ENCODE data around the gene KDM6A.

KDM6A gene

DNA sequence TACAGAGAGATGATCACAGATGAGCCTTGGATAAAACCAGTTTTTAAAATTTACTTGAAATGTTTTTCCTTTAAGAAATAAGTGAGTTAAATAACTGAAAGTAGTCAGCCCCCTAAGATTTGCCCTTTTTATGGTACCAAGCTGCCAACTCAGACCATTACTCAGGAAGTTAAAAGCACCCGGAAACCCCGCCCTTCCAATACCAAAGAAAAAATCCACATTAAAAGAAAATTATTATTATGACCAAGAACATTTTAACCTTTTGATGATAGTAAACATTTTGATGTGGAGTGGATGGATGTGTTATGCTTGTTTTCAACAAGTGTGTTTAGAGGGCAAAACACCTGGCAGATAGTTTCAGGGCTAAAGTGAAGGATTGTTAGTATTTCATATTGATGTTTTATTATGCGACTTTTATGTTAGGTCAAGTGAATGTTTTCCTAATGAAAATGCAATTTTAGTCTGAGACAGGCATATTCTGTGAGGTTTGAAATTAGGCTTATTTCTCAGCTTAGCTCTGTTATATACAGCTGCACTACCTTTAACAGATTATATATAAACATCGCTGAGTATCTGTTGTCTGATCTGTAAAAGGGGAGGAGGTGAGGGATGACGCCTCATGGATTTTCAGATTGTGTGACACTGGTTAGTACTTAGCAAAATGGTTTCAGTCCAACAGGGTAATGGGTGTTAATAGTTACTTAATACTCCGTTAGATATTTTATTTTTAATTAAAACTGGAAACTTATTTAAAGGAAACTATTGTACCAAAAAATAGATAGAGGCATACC lies 89.0 kb downstream of the KDM6A start:
- no peak overlapping the region for H3K4me3 ChIP-seq (ENCODE audit: low read length)
- TF ChIP-seq, protein P1, sequence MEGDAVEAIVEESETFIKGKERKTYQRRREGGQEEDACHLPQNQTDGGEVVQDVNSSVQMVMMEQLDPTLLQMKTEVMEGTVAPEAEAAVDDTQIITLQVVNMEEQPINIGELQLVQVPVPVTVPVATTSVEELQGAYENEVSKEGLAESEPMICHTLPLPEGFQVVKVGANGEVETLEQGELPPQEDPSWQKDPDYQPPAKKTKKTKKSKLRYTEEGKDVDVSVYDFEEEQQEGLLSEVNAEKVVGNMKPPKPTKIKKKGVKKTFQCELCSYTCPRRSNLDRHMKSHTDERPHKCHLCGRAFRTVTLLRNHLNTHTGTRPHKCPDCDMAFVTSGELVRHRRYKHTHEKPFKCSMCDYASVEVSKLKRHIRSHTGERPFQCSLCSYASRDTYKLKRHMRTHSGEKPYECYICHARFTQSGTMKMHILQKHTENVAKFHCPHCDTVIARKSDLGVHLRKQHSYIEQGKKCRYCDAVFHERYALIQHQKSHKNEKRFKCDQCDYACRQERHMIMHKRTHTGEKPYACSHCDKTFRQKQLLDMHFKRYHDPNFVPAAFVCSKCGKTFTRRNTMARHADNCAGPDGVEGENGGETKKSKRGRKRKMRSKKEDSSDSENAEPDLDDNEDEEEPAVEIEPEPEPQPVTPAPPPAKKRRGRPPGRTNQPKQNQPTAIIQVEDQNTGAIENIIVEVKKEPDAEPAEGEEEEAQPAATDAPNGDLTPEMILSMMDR (IDR thresholded peaks at IDR 0.05; ENCODE audit: insufficient read depth, low read depth, low read length, missing control alignments) = no peak
- DNase-seq (ENCODE audit: low read depth) = no peak

DNA sequence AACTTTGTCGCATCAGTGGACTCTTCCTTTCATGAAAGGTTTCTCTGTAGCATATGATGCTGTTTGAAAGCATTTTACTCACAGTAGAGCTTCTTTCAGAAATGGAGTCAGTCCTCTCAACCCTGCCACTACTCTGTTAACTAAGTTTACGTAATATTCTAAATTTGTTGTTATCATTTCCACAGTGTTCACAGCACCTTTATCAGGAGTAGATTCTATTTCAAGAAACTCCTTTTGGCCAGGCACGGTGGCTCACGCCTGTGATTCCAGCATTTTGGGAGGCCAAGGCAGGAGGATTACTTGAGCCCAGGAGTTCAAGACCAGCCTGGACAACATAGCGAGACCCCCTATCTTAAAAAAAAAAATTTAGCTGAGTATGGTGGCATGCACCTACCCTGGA lies 90.0 kb downstream of the KDM6A start:
- H3K4me3 ChIP-seq (ENCODE audit: low read length) = no peak overlapping the region
- TF ChIP-seq, protein P1 (IDR thresholded peaks at IDR 0.05; ENCODE audit: insufficient read depth, low read depth, low read length, missing control alignments) = no peak
- no peak for DNase-seq (ENCODE audit: low read depth)

DNA sequence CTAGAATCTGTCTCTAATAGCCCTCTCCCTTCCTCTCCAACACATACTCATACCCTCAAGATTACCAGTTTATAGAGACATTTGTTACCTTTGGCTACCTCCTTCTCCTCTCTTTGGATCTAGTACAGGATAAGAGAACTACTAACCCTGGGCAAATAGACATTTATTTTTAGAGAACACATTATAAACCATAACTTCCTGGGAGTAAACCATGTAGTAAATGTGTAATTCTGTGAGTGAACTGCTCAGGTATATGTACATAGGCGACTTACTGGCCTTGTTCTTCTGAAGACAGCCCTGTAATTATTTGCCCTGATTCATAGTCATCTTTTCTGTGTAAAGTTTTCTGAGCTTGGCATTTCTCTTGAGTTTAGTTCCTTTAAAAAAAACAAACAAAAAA lies 94.2 kb downstream of the KDM6A start:
- TF ChIP-seq, protein P1 (IDR thresholded peaks at IDR 0.05; ENCODE audit: insufficient read depth, low read depth, low read length, missing control alignments) = no peak
- no peak overlapping the region for H3K4me3 ChIP-seq (ENCODE audit: low read length)

DNA sequence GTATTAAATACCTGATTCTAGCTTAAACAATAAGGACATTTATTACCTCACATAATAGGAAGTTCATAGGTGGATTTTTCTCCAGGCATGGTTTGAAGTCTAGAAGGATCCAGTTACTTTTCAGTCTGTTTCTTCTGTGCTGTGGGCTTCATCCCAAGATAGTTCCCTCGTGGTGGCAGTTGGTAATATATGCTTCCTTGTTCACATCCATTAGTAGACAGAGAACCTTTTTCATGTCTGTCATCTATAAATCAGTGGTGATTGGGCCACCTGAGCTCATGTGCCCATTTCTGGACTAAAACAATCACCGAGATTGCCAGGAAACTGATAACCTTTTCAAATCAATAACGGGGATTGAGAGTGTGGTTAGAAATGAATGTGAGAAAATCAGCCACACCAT lies 97.7 kb downstream of the KDM6A start:
- DNase-seq (ENCODE audit: low read depth) = no peak
- no peak overlapping the region for H3K4me3 ChIP-seq (ENCODE audit: low read length)
- TF ChIP-seq, protein P1 (IDR thresholded peaks at IDR 0.05; ENCODE audit: insufficient read depth, low read depth, low read length, missing control alignments) = no peak

More for the DNA sequence above, 94.2 kb downstream of the KDM6A start:
- no peak for DNase-seq (ENCODE audit: low read depth)

DNA sequence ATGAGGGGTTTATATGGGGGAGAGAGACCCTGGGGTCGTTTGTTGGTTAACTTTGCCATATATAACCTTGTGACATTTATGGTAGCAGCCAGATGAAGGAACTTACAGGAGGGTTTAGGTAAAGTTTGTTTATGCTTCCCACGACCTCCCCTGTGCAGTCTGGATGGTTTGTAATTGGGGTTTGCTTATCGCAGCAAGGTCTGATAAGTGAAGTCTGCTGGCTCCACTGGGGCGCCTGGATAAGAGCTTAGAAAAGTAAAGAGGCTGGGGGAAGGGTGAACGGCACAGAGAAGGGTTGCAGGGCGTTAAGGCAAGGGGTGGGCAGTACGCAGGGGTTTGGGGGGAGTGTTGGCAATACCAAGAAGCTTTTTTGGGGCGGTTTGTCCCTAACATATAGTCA lies 98.7 kb downstream of the KDM6A start:
- TF ChIP-seq, protein P1 (IDR thresholded peaks at IDR 0.05; ENCODE audit: insufficient read depth, low read depth, low read length, missing control alignments) = no peak

DNA sequence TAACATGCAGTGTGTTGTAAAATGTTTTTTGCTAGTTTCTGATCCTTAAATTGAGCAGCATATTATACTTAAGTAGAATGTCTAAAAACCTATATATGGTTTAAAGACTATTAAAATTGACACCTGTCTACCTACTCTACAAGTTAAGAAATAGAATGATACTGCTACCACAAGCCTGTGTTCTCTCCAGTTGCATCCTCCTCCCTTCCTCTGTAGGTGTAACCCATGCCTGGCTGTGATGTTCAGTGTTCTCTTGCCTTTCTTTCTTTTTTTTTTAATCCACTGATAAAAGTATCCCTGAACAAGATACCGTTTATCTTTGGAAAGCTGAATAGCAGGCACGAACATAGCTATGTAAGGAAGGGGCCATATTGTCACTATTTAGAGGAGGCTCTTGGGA lies 99.1 kb downstream of the KDM6A start:
- TF ChIP-seq, protein P1 (IDR thresholded peaks at IDR 0.05; ENCODE audit: insufficient read depth, low read depth, low read length, missing control alignments) = no peak
- no peak for DNase-seq (ENCODE audit: low read depth)
- no peak overlapping the region for H3K4me3 ChIP-seq (ENCODE audit: low read length)

More for the DNA sequence above, 98.7 kb downstream of the KDM6A start:
- no peak overlapping the region for H3K4me3 ChIP-seq (ENCODE audit: low read length)
- DNase-seq (ENCODE audit: low read depth) = no peak

DNA sequence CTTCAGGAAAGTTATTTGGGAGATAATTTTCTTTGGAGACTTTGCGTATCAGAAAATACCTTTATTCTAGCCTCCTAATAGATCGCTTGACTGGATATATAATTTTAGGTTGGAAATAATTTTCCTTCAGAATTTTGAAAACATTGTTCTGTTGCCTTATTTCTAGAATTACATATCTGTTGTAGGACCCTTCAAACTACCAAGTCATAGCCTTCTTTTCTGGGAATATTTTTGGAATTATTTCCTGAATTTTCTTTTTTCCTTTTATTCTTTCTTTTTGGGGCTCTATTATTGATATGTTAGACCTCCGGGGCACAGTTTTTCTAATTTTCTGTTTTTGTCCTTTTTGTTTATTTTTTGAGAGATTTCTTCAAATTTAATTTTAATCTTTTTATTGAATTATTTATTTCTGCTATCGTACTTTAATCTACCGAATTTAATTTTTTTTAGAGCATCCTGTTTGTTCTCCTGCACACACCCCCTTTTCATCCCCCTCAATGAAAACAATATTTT lies 100.5 kb downstream of the KDM6A start:
- DNase-seq (ENCODE audit: low read depth) = no peak
- TF ChIP-seq, protein P1 (IDR thresholded peaks at IDR 0.05; ENCODE audit: insufficient read depth, low read depth, low read length, missing control alignments) = no peak
- H3K4me3 ChIP-seq (ENCODE audit: low read length) = no peak overlapping the region
